ENCODE measurements around the gene MRPL51.

Gene MRPL51

DNA sequence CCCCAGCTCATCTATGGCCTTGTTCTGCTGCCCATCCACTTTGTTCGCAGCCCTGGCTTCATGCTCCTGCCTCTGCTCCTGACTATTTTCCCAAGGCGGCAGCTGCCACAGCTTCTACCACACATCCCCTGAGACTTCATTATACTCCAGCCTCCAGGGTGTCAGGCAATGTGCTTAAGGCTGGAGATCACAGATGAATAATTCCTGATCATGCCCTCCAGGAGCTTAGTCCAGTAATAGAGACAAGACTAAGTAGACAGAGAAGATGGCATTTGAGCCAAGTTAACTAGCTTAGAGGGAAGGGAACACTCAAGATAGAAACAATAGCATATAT lies 34.1 kb downstream of the MRPL51 start:
- FAIRE-seq: no peak

DNA sequence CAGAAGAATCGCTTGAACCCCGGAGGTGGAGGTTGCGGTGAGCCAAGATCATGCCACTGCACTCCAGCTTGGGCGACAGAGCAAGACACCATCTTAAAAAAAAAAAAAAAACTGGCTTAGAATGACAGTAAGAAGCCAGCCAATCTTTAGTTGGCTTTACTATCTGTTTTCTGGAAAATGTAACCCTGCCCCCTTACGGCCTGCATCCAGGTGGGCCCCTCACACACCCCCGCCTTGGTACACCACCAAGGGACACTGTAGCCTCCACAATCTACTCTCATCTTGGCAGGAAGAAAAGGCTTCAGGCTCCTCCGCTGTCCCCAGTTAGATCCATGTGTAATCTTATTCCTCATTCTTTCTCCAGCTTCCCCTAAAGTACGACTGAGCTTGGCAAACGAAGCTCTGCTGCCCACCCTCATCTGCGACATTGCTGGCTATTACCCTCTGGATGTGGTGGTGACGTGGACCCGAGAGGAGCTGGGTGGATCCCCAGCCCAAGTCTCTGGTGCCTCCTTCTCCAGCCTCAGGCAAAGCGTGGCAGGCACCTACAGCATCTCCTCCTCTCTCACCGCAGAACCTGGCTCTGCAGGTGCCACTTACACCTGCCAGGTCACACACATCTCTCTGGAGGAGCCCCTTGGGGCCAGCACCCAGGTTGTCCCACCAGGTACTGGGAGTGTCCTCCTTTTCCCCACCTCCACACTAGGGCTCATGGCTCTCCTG lies 34.6 kb downstream of the MRPL51 start:
- no peak for FAIRE-seq

DNA sequence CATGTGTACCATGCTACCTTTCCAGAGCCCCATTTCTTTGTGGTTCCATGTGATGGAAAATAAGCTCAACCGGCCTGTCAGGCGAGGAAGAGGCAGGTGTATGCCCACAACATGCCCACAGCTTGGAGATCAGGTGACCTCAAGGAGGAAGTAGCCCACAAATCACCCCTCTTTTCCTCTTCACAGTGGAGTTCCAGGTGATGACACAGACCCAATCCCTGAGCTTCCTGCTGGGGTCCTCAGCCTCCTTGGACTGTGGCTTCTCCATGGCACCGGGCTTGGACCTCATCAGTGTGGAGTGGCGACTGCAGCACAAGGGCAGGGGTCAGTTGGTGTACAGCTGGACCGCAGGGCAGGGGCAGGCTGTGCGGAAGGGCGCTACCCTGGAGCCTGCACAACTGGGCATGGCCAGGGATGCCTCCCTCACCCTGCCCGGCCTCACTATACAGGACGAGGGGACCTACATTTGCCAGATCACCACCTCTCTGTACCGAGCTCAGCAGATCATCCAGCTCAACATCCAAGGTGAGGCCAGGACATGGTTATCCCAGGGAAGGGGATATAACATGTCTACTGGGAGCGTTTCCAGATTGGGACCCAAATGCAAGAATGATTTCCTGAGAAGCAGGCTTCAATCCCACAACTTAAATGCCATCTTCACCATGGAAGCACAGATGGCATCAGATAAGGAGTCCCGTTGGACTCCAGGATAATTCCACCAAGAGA lies 35.7 kb downstream of the MRPL51 start:
- no peak for FAIRE-seq

DNA sequence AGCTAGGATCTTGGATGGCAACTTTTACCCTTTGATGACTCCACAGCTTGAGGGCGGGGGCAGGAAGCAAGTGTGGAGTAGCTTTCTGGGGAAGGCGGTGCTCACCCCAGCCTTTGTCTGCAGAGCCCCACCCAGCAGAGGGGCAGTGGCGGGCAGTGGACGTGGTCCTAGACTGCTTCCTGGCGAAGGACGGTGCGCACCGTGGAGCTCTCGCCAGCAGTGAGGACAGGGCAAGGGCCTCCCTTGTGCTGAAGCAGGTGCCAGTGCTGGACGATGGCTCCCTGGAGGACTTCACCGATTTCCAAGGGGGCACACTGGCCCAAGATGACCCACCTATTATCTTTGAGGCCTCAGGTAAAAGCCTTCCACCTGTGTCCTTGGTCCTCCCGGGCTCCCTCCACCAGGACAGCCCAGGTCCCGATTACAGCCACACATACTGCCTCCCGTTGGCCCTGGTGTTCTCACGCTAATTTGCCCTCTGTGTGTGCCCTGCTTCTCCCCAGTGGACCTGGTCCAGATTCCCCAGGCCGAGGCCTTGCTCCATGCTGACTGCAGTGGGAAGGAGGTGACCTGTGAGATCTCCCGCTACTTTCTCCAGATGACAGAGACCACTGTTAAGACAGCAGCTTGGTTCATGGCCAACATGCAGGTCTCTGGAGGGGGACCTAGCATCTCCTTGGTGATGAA lies 40.0 kb downstream of the MRPL51 start:
- FAIRE-seq: no peak

DNA sequence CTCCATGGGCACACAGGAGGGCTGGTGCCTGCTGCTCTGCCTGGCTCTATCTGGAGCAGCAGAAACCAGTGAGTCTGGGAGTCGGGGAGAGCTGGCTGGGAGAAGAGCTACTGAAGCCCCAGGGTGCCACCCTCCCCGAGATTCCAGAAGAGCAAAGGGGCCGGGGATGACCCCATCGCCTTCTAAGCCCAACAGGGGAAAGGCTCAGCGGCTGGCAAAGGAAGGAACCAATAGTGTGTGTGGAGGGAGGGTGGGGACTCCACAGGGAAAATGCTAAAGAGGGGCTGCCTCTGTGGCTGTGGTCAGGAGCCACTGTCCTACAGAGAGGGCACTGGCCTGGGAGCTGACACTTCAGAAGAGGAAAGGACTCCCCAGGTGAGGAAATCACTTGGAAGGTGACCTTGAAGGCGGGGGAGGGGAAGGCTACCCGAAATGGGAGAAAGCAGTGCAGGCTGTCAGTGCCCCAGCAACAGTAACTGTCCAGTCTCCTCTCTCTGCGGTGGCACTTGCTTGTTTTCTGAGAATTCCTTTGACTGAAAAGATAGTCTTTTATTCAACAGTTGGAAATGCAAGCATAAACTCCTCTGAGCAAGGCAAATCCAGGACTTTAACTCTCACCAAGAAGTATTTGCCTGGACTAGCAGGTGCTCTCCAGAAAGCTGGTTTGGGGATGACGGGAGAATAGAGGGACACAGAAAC lies 40.7 kb downstream of the MRPL51 start:
- FAIRE-seq: no peak

DNA sequence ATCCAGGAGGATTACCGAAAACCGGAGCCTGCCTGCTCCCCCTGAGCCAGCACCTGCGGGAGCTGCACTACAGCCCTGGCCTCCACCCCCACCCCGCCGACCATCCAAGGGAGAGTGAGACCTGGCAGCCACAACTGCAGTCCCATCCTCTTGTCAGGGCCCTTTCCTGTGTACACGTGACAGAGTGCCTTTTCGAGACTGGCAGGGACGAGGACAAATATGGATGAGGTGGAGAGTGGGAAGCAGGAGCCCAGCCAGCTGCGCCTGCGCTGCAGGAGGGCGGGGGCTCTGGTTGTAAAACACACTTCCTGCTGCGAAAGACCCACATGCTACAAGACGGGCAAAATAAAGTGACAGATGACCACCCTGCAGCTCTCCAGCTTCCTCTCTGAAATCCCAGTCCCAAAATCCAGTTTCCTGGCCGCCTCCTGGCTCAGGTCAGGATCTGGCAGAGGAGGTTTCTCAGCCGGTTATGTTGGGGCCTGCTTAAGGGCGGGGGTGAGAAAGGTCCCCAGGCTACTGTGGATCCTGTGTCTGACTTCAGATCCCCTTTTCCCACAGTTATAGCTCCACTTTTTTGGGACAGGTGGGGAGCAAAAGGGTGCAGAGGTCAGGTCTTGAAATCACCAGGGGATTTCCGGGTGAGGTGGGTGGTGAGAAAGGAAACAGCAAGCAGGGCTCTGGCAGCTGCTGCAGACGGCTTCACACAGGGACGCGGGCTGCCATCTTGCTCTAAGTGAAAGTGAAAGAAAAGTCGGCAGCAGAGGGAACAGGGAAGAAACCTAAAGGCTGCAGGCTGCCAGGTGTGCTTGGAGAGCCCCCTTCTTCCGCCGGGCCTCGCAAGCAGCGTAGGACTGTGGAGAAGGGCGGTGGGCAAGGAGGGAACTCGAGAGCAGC lies 41.5 kb downstream of the MRPL51 start, which contains the start of gene TAPBPL:
TAPBPL (plus strand) TSS at position 695 of the 897 bp plus-strand sequence. CDS start 207 bp downstream, outside the sequence.
- FAIRE-seq: no peak

DNA sequence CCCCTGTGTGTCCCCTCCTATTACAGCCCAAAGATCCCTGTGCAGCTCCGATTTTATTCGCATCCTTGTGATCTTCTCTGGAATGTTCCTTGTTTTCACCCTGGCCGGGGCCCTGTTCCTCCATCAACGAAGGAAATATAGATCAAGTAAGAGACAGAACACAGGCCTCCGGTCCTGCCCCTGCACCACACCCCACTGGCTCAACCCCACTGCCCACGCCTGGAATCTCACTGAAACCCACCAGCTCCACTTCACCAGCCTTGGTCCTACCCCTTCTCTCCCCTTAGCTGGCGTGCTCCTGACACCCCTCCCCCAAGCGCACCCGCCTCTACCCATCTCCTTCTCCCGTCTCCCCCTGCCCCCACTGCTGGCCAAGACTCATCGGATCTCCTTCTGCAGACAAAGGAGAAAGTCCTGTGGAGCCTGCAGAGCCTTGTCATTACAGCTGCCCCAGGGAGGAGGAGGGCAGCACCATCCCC lies 42.2 kb downstream of the MRPL51 start:
- FAIRE-seq: no peak

DNA sequence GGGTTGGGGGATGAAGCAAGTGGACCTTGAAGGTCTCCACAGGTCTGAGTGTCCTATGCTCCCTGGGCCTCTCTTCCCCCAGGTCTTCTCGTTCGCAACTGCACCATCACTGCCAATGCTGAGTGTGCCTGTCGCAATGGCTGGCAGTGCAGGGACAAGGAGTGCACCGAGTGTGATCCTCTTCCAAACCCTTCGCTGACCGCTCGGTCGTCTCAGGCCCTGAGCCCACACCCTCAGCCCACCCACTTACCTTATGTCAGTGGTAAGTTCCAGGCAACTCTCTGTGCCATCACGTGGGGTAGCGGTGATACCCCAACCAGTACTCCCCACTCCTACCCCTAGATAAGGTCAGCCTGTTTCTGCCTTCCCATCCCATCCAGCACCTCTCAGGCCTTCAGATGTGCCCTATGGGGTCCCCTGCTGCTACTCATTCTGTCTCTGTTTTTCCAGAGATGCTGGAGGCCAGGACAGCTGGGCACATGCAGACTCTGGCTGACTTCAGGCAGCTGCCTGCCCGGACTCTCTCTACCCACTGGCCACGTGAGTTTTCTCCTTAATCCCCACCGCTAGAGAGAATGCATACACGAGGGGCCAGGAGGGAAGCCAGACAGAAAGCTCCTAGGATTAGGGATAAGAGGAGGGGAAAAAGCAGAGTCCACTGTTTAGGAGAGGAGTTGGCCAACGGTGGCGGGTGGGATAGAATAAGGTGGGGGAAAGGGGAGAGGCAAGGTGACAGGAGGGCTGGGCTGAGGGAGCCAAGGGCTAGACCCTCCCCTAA lies 42.8 kb downstream of the MRPL51 start:
- no peak for FAIRE-seq

DNA sequence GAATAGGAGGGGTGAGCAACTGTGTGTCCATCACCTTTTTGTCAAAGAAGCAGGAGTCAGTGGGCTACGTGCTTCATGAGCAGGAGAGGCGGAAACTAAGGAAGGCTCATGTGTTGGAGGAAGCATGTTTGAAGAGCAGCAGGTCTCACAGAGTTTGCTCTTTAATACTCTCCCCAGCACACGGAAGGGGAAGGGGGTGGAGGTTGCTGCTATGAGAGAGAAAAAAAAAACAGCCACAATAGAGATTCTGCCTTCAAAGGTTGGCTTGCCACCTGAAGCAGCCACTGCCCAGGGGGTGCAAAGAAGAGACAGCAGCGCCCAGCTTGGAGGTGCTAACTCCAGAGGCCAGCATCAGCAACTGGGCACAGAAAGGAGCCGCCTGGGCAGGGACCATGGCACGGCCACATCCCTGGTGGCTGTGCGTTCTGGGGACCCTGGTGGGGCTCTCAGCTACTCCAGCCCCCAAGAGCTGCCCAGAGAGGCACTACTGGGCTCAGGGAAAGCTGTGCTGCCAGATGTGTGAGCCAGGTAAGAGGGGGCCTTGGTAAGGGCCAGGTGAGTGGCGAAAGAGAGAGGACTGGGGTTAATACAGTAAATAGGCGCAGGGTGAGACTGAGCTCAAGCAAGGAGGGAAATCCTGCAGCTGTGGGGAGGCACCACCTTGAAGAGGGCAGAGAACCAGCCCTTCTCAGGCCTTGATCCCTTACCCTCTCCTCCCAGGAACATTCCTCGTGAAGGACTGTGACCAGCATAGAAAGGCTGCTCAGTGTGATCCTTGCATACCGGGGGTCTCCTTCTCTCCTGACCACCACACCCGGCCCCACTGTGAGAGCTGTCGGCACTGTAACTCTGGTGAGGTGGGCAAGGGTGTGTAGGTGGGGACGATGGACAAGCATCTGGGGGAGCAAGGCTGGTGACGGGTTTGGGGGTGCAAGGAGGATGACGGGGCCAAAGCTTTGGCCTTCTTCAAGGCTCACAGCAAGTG lies 48.1 kb downstream of the MRPL51 start, which contains the start of gene CD27:
CD27 (plus strand) TSS at position 252 of the 985 bp plus-strand sequence; CDS start at position 393, 141 bp downstream.
- FAIRE-seq: no peak

DNA sequence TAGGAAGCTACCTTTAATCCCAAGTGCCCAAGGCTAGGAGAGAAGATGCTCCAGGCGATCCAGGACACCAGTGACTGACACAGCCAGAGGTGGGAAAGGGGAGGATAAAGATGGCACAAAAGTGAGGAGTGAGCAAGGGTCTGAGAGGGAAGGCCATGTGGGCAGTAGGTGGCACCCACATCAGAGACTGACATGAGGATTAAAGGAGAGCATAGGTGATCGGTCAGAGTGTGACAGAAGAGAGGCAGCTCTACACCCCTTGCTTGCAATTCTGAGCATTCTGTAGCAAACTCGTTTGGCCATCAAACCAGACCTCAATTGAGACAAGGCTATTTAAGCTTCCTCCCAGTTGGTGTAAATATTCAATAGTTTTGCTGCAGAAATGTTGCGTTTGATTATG lies 49.0 kb downstream of the MRPL51 start:
- no peak for FAIRE-seq

DNA sequence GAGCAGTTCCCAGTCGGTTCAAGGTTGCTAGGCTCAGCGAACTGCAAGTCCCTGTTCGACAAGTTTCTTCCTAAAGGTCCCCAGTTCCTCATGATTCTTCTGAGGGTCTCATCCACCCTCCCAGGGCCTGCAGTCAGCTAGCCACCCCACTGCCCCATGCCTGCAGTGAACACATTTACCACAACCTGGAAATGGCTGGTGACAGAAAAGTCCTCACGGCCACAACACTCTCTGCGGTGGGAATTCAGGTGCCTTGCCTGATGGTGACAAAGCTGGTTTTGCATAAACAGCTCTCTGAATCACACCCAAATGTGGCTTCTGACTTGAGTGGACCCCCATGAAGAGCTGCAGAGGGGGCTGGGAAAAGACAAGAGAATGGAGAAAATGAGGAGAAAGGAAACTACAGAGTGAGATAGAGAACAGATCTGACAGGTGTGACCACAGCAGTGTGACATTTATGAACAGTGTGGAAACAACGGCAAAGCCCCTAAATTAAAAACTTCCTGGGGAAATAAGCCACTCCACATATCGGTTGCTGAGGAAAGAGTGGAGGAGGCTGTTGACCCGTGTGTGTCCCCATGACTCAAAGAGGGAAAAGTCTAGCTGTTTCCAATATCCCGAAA lies 49.6 kb downstream of the MRPL51 start:
- no peak for FAIRE-seq

DNA sequence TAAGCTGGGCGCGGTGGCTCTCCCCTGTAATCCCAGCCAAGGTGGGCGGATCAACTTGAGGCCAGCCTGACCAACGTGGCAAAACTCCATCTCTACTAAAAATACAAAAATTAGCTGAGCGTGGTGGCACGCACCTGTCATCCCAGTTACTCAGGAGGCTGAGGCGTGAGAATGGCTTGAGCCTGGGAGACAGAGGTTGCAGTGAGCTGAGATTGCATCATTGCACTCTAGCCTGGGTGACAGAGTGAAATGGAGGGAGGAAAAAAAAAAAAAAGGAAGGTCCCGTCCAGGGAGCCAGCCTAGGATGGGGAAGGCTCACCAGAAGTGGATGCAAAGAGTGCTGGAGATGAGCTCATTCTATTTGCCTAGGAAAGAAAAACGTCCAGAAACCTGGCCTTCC lies 50.2 kb downstream of the MRPL51 start:
- FAIRE-seq: no peak
